PFSK-1 (cell line): ENCODE measurements around the gene STAT3.

Experiments
- FOXP2 ChIP-seq: optimal IDR thresholded peaks from 2 replicates; pipeline ENCODE3; 2011; ENCODE audit warnings: borderline replicate concordance, control low read depth, inconsistent platforms; ENCODE audit not compliant: insufficient read depth; ENCODE audit errors: extremely low read length, extremely low read depth
- POLR2AphosphoS5 ChIP-seq: IDR thresholded peaks from 2 replicates; pipeline ENCODE4 v1.6.1; 2012; ENCODE audit warnings: low read depth, mild to moderate bottlenecking, control low read depth, low read length, moderate library complexity
- SIN3A ChIP-seq: IDR thresholded peaks from 2 replicates; pipeline ENCODE4 v1.6.1; 2012; ENCODE audit warnings: mild to moderate bottlenecking, low read length, moderate library complexity, borderline replicate concordance; ENCODE audit not compliant: insufficient read depth
- TAF1 ChIP-seq: IDR thresholded peaks from 2 replicates; pipeline ENCODE4 v1.6.1; 2012; ENCODE audit warnings: low read length, control low read depth, borderline replicate concordance; ENCODE audit not compliant: insufficient read depth
- TF ChIP-seq, protein P1 (sequence below), 2 experiments: IDR thresholded peaks; 2 replicates each; pipeline versions ENCODE4 v1.6.1 to v1.8.0; 2011 to 2012; ENCODE audit warnings: low read depth in 2 of 2, low read length in 2 of 2, control low read depth in 1 of 2, inconsistent platforms in 1 of 2, mild to moderate bottlenecking in 1 of 2, moderate library complexity in 1 of 2; ENCODE audit not compliant: insufficient read depth in 1 of 2

The STAT3 gene

DNA sequence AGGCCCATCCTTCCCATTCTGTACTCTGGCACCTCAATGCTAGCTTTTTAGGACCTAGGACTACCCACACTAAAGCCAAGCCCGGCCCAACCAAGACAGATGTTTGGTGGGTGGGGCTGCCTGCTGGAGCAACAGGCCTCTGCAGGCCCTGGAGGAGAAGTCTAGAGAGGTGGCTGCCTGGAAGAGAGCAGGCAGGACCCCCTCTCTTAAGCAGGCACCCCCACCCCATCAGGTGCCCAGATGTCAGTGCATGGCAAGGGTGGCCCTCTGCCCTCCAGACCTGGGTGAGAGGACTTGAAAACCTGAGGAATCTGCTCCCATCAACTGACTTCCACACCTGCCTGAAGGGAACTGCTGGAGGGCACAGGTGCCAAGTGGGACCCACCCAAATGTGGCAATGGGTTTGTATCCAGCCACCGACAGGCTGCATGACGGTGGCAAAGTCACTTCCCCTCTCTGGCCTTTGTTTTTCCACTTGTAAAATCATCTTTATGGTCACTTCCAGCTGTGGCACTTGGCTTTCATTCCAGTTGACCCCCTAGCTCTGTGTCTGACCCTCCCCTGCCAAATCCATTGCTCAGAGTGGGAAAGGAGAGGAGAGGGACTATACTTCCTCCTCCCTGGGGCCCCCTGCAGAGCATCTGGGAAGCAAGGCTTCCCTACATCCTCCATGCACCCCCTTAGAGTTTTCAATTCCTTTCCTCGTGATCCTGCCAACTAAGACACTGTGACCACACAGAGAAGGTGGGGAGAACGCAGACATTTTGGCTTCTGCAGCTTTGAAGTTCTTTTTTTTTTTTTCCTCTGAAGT, 101.6 kb downstream of the STAT3 start:
- TF ChIP-seq TAF1 = no peak
- no peak for TF ChIP-seq FOXP2
- no peak for TF ChIP-seq POLR2AphosphoS5
- no peak for TF ChIP-seq SIN3A
- TF ChIP-seq, protein P1, sequence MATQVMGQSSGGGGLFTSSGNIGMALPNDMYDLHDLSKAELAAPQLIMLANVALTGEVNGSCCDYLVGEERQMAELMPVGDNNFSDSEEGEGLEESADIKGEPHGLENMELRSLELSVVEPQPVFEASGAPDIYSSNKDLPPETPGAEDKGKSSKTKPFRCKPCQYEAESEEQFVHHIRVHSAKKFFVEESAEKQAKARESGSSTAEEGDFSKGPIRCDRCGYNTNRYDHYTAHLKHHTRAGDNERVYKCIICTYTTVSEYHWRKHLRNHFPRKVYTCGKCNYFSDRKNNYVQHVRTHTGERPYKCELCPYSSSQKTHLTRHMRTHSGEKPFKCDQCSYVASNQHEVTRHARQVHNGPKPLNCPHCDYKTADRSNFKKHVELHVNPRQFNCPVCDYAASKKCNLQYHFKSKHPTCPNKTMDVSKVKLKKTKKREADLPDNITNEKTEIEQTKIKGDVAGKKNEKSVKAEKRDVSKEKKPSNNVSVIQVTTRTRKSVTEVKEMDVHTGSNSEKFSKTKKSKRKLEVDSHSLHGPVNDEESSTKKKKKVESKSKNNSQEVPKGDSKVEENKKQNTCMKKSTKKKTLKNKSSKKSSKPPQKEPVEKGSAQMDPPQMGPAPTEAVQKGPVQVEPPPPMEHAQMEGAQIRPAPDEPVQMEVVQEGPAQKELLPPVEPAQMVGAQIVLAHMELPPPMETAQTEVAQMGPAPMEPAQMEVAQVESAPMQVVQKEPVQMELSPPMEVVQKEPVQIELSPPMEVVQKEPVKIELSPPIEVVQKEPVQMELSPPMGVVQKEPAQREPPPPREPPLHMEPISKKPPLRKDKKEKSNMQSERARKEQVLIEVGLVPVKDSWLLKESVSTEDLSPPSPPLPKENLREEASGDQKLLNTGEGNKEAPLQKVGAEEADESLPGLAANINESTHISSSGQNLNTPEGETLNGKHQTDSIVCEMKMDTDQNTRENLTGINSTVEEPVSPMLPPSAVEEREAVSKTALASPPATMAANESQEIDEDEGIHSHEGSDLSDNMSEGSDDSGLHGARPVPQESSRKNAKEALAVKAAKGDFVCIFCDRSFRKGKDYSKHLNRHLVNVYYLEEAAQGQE (IDR thresholded peaks at IDR 0.05; ENCODE audit: insufficient read depth in 1 of 2, low read depth in 2 of 2, low read length in 2 of 2) = no peak

DNA sequence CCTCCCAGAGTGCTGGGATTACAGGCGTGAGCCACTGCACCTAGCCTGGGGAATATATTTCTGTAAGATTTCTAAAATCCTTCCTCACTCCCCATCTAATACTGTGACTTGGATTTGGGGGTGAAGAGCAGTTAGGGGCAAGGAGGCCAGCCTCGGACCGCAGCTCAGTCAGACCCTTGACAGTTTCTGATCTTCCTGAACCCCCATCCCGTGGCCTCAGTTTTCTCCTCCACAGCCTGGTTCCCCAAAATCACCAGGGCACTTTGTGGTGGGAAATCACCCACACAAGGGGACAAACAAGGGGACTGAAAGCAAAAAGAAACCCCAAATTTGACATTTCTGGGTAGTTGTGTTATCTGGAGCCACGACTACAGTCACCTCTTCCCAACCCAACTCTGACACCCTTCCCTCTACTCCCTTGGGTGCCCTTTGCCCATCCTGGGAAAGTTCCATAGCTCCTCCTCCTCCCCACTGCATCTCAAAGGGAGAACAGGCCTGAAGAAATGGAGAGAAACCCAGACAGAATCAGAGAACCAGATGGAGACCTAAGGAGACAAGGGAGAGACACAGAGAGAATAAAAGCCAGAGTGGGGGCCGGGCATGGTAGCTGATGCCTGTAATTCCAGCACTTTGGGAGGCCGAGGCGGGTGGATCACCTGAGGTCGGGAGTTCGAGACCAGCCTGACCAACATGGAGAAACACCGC, 102.7 kb downstream of the STAT3 start:
- no peak for TF ChIP-seq FOXP2
- no peak for TF ChIP-seq SIN3A
- TF ChIP-seq POLR2AphosphoS5 = no peak
- TF ChIP-seq, protein P1 (IDR thresholded peaks at IDR 0.05; ENCODE audit: insufficient read depth in 1 of 2, low read depth in 2 of 2, low read length in 2 of 2) = no peak
- TF ChIP-seq TAF1 = no peak

DNA sequence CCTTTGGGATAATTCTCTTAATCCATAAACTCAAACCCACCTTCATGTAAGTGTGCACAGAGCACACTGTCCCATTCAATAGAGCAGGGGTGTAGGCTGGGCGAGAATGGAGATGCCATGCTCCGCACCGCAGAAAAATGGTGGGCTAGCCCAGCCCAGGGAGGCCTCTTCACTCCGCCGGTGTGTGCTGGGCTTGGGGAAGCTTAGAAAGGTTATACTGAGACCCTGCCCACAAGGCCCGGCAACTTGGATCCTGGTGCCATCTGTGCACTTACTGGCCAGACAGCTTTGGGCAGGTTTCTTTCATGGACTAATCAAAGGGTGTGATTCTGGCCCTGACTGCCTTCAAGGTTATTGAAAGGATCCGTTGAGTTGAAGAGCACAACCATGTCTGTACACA, 103.7 kb downstream of the STAT3 start:
- TF ChIP-seq SIN3A = no peak
- TF ChIP-seq TAF1 = no peak
- TF ChIP-seq, protein P1 (IDR thresholded peaks at IDR 0.05; ENCODE audit: insufficient read depth in 1 of 2, low read depth in 2 of 2, low read length in 2 of 2) = no peak

DNA sequence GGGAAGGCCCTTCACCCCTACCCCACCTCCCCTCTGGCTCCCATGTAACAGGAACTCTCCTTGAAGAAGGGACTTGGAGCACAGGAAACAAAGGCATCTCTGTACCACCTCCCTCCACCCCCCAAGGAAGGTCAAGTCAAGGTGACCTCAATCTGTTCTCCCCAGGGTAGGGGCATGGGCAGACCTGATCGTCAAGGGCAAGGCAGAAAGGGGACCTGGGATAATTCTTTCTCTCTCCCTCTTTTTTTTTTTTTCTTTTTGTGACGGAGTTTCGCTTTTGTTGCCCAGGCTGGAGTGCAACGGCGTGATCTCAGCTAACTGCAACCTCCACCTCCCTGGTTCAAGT, 104.2 kb downstream of the STAT3 start:
- TF ChIP-seq FOXP2 (no peak), POLR2AphosphoS5 (no peak), TAF1 (no peak), SIN3A (no peak)
- TF ChIP-seq, protein P1 (IDR thresholded peaks at IDR 0.05; ENCODE audit: insufficient read depth in 1 of 2, low read depth in 2 of 2, low read length in 2 of 2) = no peak
